DND-41 (cell line): ENCODE measurements around the gene SEPTIN5.

Experiments used
- ATAC-seq: fragments of 200-7000 bp; cut with Tn5 transposase; 3 replicates; pipeline ENCODE4 v1.9.1; 2021; ENCODE audit warnings: low read depth; ENCODE audit not compliant: insufficient read depth
- DNase-seq: peaks from one replicate; pipeline ENCODE4 v3.0.0-alpha.2; 2020
- H2AFZ ChIP-seq: 2 replicates; pipeline ENCODE4 v1.6.0; 2012; ENCODE audit warnings: low read depth, low read length
- H3K27ac ChIP-seq: 2 replicates; pipeline ENCODE4 v1.5.1; 2012; ENCODE audit warnings: low read length, inconsistent platforms
- H3K27me3 ChIP-seq: fragments of 200-600 bp; sonication (generic); 2 replicates; pipeline ENCODE4 v1.6.0; 2012; ENCODE audit warnings: low read length, mild to moderate bottlenecking, inconsistent platforms; ENCODE audit not compliant: insufficient read depth, poor library complexity
- H3K36me3 ChIP-seq: 2 replicates; pipeline ENCODE4 v1.5.1; 2012; ENCODE audit warnings: low read length, inconsistent platforms; ENCODE audit not compliant: insufficient read depth
- H3K4me1 ChIP-seq: 2 replicates; pipeline ENCODE4 v1.5.1; 2012; ENCODE audit warnings: mild to moderate bottlenecking, low read length; ENCODE audit not compliant: insufficient read depth
- H3K4me2 ChIP-seq: 2 replicates; pipeline ENCODE4 v1.6.0; 2012; ENCODE audit warnings: mild to moderate bottlenecking, moderate library complexity, low read length, inconsistent platforms; ENCODE audit not compliant: insufficient read depth
- H3K4me3 ChIP-seq, 2 experiments: fragments of 200-600 bp in 1 of 2; shearing (Covaris generic) in 1 of 2; 2 replicates each; pipeline ENCODE4 v1.5.1; 2012 to 2016; ENCODE audit warnings: inconsistent platforms in 2 of 2, low read length in 2 of 2, mild to moderate bottlenecking in 2 of 2, low read depth in 1 of 2, moderate library complexity in 1 of 2
- H3K79me2 ChIP-seq: 2 replicates; pipeline ENCODE4 v1.6.0; 2012; ENCODE audit warnings: low read length, inconsistent platforms; ENCODE audit not compliant: insufficient read depth
- H3K9ac ChIP-seq: 2 replicates; pipeline ENCODE4 v1.6.0; 2012; ENCODE audit warnings: low read depth, mild to moderate bottlenecking, inconsistent platforms, low read length, moderate library complexity
- H3K9me3 ChIP-seq: 2 replicates; pipeline ENCODE4 v1.5.1; 2012; ENCODE audit warnings: low read length, moderate library complexity, mild to moderate bottlenecking, inconsistent platforms; ENCODE audit not compliant: insufficient read depth, severe bottlenecking
- H4K20me1 ChIP-seq: 2 replicates; pipeline ENCODE4 v1.6.0; 2012; ENCODE audit warnings: low read length; ENCODE audit not compliant: insufficient read depth
- EZH2 ChIP-seq: IDR thresholded peaks from 3 replicates; pipeline ENCODE4 v1.6.1; 2012; ENCODE audit warnings: borderline replicate concordance, low read depth, mild to moderate bottlenecking, moderate library complexity, low read length, inconsistent platforms; ENCODE audit not compliant: severe bottlenecking
- TF ChIP-seq, protein P1 (sequence below): IDR thresholded peaks from 2 replicates; pipeline ENCODE4 v1.5.1; 2012; ENCODE audit warnings: borderline replicate concordance, low read length, moderate library complexity, mild to moderate bottlenecking; ENCODE audit not compliant: poor library complexity, severe bottlenecking; ENCODE audit errors: extremely low read depth

SEPTIN5 gene

DNA sequence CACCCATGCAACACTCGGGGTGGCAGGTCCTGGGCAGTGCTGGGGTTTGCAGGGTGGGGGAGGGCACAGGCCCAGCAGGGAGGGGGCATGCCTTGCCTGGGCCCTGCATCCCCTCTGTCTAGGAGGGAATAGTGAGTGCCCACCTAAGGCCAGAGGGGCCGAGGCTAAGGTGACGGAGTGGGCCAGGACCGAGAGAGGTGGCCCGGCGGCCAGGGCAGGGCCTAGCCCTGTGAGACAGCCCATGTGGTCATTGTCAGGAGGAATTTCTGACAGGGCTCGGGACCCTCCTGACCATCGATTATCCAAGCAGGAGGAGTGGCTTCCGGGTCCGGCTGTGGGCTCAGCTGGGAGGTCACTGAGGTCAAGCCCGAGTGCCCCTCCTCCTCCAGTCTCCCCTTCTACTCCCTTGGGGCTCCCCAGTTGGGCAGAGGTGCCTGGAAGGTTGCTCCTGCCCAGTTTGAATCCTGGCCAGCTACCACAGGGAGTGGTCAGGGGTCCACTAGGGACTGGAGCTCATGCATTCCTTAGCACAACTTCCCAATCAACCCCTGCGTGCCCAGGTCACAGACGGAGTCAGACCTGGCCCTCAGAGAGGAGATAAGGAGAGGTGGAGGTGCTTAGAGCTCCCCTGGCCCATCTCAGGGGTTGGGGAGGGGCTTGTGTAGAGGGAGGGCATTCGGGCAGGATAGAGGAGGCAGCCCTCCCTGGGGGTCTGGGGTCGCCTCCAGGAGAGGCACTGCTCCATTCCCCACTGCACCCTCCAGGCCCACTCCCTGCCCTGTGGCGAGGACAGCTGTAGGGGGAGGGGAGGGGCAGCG, 23.8 kb downstream of the SEPTIN5 start:
- H3K36me3 ChIP-seq, result no peaks in the 10 kb centered on the region
- H3K27me3 ChIP-seq, result no peaks in the 10 kb centered on the region
- no peaks in the 10 kb centered on the region for H3K9me3 ChIP-seq
- no peaks in the 10 kb centered on the region for H4K20me1 ChIP-seq
- H3K79me2 ChIP-seq, result no peaks in the 10 kb centered on the region
- no peak overlapping the region for H2AFZ ChIP-seq
- H3K4me3 ChIP-seq, result no peak overlapping the region
- no peak overlapping the region for H3K9ac ChIP-seq
- H3K4me2 ChIP-seq, result no peak overlapping the region
- H3K4me1 ChIP-seq, result no peaks in the 10 kb centered on the region
- TF ChIP-seq, protein P1, sequence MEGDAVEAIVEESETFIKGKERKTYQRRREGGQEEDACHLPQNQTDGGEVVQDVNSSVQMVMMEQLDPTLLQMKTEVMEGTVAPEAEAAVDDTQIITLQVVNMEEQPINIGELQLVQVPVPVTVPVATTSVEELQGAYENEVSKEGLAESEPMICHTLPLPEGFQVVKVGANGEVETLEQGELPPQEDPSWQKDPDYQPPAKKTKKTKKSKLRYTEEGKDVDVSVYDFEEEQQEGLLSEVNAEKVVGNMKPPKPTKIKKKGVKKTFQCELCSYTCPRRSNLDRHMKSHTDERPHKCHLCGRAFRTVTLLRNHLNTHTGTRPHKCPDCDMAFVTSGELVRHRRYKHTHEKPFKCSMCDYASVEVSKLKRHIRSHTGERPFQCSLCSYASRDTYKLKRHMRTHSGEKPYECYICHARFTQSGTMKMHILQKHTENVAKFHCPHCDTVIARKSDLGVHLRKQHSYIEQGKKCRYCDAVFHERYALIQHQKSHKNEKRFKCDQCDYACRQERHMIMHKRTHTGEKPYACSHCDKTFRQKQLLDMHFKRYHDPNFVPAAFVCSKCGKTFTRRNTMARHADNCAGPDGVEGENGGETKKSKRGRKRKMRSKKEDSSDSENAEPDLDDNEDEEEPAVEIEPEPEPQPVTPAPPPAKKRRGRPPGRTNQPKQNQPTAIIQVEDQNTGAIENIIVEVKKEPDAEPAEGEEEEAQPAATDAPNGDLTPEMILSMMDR, result no peak
- TF ChIP-seq EZH2, result no peak
- H3K27ac ChIP-seq, result no peak overlapping the region
- ATAC-seq (no peak), DNase-seq (no peak)

DNA sequence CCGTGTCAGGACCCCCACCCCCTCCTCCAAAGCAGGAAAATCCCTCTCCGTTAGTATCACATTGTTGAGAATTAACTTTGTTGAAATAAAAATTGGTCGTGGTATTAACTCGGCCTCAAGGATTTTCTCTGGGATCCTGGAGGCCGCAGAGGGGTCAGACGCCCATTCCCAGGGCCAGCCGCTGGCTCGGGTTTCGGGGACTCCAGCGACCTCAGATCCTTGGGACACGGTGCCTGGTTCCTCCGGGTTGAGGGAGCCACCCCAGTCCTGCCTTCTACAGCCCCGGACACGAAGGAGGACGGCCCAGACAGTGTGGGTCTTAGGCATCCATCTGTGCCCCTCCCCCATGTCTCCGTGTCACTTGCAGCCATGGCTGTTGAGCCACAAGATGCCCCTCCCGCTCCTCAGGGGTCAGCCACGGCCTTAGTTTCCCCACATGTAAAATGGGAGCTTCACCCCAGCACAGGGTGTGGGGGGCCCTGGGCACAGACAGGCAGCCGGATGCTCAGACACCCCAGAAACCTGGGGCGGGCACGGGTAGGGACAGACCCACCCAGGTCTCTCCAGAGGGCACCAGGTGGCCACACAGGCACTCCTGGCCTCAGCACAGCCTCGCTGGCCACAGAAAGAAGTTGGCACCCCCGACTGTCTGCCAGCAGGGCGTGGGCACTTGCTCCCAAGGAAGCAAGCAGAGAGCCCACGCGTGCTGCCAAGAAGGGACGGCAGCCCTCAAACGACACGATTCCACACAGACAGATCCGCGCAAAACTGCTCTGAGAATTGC, 24.6 kb downstream of the SEPTIN5 start:
- Histone ChIP-seq H4K20me1 (no peaks in the 10 kb centered on the region), H3K9ac (no peak overlapping the region), H3K4me2 (no peak overlapping the region), H3K4me3 (no peak overlapping the region), H3K4me1 (no peaks in the 10 kb centered on the region), H3K27me3 (no peaks in the 10 kb centered on the region), H3K27ac (no peak overlapping the region), H3K36me3 (no peaks in the 10 kb centered on the region), H3K9me3 (no peaks in the 10 kb centered on the region), H3K79me2 (no peaks in the 10 kb centered on the region), H2AFZ (no peak overlapping the region)
- ATAC-seq (no peak), DNase-seq (no peak)
- TF ChIP-seq, protein P1, result no peak
- TF ChIP-seq EZH2, result no peak

DNA sequence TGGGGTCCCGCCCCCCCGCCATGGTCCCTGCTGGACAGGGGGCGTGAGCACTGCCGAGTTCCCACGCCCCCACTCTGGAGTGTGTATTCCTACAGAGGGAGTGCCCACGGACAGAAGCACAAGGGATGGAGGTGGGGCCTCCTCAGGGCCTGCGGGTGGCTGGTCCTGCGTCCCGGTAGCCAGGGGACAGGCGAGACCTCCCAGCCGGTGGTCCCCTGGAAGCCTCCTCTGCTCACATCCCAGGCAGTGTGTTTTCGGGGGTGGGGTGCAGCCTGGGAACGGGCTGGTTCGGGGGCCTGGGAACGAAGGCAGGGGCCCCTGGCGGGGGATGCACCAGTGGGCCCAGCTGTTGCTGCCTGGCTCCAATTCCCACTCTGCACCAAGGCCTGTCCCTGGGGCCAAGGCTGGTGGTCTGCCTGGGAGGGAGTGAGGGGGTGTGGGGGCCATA, 25.2 kb downstream of the SEPTIN5 start:
- no peaks in the 10 kb centered on the region for H3K36me3 ChIP-seq
- H3K4me3 ChIP-seq, result no peak overlapping the region
- H3K27me3 ChIP-seq, result no peaks in the 10 kb centered on the region
- DNase-seq (no peak), ATAC-seq (no peak)
- no peaks in the 10 kb centered on the region for H3K79me2 ChIP-seq
- H3K9me3 ChIP-seq, result no peaks in the 10 kb centered on the region
- no peak overlapping the region for H3K9ac ChIP-seq
- no peak overlapping the region for H3K4me2 ChIP-seq
- no peak for TF ChIP-seq EZH2
- TF ChIP-seq, protein P1, result no peak
- H4K20me1 ChIP-seq, result no peaks in the 10 kb centered on the region
- no peaks in the 10 kb centered on the region for H3K4me1 ChIP-seq
- no peak overlapping the region for H3K27ac ChIP-seq
- H2AFZ ChIP-seq, result no peak overlapping the region
